GM21576 (cell line): Measurements from ENCODE around the gene NFE2L1.
"Not testable (repeated sequence)": the region's sequence is repeated elsewhere in the genome, so short reads cannot be mapped to it uniquely, and the experiment has no call there.

Experiments
- ATAC-seq: cut with Tn5 transposase; IDR thresholded peaks from one replicate; pipeline ENCODE4 v1.9.1; 2021; ENCODE audit warnings: mild to moderate bottlenecking, moderate library complexity; ENCODE audit not compliant: unreplicated experiment

Gene NFE2L1

GRCh38 chr17:48067245-48067644 lies 19.1 kb downstream of the NFE2L1 start:
- ATAC-seq, result no peak

- not testable (repeated sequence) for ATAC-seq
These were observed 19.6 kb downstream of the NFE2L1 start for GRCh38 chr17:48067808-48068207.

GRCh38 chr17:48068491-48068961 lies 20.4 kb downstream of the NFE2L1 start:
- ATAC-seq, result no peak

DNA sequence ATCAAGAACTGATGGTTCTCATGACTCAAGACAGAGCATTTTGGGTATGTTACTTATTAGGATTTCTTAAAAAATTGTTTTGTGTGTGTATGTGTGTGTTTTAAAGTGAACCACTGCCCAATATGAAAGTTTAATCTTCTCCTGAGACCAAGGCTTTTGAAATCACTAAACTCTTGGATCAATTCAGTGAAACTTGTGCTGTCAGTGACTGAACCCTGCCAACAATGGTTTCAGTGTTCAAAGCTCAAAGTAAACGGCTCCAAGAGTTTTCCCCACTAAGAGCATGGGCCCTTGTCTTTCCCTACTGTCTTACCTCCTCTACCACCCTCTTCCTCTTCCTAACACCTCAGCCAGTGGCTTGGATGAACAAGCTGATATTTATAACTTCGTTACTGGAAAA lies 22.0 kb downstream of the NFE2L1 start:
- ATAC-seq, result no peak

GRCh38 chr17:48071654-48072053 lies 23.5 kb downstream of the NFE2L1 start:
- no peak for ATAC-seq

GRCh38 chr17:48072811-48073210 lies 24.7 kb downstream of the NFE2L1 start:
- not testable (repeated sequence) for ATAC-seq

DNA sequence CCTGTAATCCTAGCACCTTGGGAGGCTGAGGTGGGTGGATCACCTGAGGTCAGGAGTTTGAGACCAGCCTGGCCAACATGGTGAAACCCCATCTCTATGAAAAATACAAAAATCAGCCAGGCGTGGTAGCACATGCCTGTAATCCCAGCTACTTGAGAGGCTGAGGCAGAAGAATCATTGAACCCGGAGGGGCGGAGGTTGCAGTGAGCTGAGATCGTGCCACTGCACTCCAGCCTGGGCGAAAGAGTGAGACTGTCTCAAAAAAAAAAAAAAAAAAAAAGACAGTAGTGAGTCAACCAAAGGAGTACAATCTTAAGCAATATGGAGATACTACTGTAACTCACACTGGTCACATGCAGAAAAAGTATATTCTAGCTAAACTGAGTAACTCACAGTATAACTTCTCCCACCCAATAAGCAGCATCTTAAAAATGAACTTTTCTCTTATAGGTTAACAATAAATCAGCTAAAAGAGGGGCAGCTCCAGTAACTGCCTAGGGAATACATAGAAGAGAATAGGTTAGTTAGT lies 25.5 kb downstream of the NFE2L1 start:
- ATAC-seq, result not testable (repeated sequence)

GRCh38 chr17:48074322-48075081 lies 26.3 kb downstream of the NFE2L1 start:
- ATAC-seq, result no peak

DNA sequence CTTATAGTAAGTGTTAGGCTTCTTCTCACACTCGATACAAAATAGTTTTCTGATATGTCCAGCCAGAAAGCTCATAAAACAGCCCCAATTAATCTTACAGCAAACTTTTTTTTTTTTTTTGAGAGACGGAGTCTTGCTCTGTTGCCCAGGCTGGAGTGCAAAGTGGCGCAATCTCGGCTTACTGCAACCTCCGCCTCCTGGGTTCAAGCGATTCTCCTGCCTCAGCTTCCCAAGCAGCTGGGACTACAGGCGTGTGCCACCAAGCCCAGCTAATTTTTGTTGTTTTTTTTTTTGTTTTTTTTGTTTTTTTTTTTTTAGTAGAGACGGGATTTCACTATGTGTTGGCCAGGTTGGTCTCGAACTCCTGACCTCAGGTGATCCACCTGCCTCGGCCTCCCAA lies 29.0 kb downstream of the NFE2L1 start:
- not testable (repeated sequence) for ATAC-seq

- ATAC-seq, result no peak
These were observed 33.7 kb downstream of the NFE2L1 start for GRCh38 chr17:48081858-48082257.

DNA sequence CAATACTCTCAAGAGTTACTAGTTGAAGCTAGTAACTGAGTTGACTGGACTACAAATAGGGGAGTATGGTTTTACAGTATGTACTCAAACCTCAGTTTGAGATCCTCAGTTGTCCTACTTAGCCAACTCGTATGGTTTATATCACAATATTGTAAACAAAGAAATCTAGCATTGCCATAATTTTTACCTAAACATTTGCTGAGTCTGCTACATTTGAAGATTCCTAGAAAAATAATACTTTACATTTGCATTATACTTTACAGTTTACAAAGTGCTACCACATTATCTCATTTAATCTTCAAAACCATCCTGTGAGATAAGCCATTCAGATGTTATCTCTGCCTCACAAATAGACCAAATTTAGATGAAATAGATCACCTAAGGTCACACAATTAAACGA lies 36.8 kb downstream of the NFE2L1 start:
- no peak for ATAC-seq

DNA sequence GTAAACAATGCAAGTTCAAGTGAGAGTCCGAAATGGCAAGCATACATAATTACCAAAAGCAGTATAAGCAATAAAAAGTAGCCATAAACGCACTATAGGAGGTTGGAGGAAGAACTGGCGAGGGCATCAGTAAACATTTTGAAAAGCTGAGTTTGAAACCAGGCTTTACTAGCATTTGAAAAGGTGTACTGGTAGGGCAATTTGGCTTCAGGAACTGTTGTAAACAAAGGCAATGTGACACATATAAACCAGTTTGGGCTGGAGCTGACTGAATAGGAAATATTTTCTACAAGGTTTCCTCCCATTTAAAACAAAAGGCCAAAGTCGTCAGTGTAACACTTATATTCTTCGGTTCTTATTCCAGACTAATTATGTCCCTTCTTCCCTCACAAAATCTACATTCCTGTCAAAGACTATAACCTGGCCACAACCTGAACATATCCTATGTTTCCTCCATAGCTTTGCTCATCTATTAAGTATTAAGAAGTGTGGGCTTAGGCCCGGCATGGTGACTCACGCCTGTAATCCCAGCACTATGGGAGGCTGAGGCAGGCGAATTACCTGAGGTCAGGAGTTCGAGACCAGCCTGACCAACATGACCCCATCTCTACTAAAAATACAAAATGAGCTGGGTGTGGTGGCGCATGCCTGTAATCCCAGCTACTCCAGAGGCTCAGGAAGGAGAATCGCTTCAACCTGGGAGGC lies 45.3 kb downstream of the NFE2L1 start:
- ATAC-seq, result no peak

- ATAC-seq, result no peak
These were observed 47.5 kb downstream of the NFE2L1 start for GRCh38 chr17:48095611-48096010.

DNA sequence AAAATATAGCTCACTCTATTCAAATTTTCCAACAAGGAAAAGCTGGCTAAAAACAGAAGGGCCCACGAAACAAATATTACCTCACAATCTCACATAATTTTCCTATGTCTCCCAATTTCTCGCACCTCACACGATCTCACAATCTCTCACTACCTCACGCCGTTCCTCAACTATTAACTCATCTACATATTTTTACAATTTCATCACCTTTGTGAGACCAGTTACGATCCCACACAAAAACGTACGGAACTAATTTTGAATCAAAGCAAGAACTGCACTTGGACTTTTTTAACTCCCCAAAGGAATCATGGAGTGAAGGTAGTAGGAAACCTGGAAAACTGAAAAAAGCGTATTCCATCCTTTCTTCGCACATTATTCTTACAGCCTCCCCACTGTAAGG lies 52.0 kb downstream of the NFE2L1 start:
- no peak for ATAC-seq

GRCh38 chr17:48100591-48101011 lies 52.4 kb downstream of the NFE2L1 start:
- no peak for ATAC-seq

DNA sequence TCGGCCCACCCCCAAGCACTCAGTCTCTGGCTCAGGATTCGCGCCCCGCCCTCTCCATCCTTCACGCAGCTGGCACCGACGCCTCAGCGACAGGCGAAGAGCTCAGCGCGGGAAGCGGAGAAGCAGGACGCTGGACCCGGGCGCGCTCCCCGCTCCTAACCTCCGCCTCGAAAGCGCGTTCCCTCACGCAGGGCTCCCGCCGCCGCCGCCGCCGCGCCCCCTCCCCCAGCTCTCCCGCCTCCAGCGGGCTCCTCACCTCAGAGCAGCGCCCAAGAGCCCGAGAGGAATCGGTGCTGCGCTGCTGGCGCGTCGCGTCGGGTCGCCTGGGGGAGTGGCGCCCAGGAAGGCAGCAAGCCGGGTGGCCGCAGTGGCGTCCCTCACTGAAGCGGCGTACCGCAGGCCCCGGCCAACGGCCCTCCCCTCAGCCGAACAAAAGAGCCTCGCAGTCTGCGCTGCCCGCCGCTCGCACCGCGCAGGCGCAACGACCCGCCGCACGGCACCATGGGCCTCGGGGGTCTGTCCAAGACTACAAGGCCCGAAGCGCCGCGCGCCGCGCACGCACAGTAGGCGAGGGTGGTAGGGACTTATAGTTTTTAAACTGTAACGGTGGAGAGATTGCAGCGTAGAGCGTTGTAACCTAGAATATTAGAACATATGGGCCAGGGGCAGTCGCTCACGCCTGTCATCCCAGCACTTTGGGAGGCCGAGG lies 53.0 kb downstream of the NFE2L1 start, which contains the start of gene CBX1:
Gene CBX1 (minus strand): TSS at position 467 of the 709 bp plus-strand sequence. CDS start 24,474 bp downstream, outside the sequence.
- peak; percentile 77 for ATAC-seq

- no peak for ATAC-seq
These were observed 54.0 kb downstream of the NFE2L1 start for GRCh38 chr17:48102043-48102750.

DNA sequence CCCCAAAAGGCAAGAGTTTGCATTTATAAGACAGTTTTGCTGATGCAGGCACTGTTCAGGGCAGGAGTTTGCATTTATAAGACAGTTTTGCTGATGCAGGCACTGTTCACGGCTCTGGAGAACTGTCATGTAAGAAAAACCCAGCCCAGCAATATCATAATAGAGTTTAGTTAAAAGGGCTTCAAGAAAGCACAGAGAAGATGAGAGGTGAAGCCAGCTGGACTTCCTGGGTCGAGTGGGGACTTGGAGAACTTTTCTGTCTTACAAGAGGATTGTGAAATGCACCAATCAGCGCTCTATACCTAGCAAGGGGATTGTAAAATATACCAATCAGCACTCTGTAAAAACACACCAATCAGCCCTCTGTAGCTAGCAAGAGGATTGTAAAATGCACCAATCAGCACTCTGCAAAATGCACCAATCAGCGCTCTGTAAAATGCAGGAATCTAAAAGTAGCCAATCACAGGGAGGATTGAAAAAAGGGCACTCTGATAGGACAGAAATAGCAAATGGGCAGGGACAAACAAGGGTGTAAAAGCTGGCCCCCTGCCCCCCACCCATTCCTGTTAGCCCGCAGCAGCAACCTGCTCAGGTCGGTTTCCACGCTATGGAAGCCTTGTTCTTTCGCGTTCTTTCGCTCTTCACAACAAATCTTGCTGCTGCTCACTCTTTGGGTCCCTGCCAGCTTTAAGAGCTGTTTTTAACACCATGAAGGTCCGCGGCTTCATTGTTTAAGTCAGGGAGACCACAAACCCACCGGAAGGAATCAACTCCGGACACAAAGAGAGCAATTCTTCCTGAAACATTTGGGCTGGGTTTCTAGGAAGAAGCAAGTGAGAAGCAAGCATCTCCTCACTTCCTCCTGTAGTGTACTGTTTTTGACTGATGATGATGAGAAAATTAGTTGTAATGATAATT lies 54.9 kb downstream of the NFE2L1 start:
- ATAC-seq, result no peak

DNA sequence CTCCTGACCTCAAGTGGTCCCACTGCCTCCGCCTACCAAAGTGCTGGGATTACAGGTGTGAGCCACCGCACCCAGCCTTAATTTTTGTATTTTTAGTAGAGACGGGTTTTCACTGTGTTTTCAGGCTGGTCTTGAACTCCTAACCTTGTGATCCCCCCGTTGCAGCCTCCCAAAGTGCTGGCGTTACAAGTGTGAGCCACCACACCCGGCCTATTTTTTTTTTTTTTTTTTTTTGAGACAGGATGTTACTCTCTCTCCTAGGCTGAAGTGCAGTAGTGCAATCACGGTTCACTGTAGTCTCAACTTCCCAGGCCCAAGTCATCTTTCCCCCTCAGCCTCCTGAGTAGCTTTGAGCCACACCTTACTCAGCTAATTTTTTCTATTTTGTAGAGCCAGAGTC lies 56.3 kb downstream of the NFE2L1 start:
- no peak for ATAC-seq

DNA sequence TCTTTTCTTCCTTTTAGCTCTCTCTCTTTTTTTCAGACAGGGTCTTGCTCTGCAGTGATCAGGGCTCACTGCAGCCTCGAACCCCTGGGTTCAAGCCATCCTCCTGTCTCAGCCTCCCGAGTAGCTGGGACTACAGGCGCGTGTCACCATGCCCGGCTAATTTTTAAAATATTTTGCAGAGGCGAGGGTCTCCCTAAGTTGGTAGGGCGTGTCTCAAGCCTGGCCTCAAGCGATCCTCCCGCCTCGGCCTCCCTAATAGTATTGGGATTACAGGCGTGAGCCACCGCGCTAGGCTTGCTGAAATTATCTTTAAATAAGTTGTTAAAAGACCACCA lies 58.6 kb downstream of the NFE2L1 start:
- no peak for ATAC-seq
